ENCODE measurements around the gene SULT1E1.
"Not testable (repeated sequence)": the region's sequence is repeated elsewhere in the genome, so short reads cannot be mapped to it uniquely, and the experiment has no call there.

Gene SULT1E1

DNA sequence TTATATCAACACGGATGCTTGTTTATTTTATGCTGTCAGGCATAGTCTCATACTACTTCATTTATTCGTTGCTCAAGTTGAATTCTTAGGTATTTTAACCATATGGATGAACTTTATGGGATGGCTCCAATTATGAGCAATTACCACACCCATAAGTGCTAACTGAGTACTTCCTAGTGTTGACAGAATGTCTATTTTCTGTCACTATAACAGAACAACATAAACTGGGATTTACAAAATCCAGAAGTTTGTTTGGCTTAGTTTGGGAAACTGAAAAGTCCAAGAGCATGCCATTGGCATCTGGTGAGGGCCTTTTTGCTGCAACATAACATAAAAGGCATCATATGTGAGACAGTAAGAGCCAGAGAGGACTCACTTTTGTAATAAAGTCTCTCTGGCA lies 21.0 kb downstream of the SULT1E1 start:
- no peak for DNase-seq

GRCh38 chr4:69836287-69836686 lies 23.7 kb downstream of the SULT1E1 start:
- no peak for DNase-seq

- no peak for DNase-seq
Measured at GRCh38 chr4:69835766-69836165, 24.2 kb downstream of the SULT1E1 start.

- DNase-seq = no peak
Measured at GRCh38 chr4:69833251-69833650, 26.7 kb downstream of the SULT1E1 start.

DNA sequence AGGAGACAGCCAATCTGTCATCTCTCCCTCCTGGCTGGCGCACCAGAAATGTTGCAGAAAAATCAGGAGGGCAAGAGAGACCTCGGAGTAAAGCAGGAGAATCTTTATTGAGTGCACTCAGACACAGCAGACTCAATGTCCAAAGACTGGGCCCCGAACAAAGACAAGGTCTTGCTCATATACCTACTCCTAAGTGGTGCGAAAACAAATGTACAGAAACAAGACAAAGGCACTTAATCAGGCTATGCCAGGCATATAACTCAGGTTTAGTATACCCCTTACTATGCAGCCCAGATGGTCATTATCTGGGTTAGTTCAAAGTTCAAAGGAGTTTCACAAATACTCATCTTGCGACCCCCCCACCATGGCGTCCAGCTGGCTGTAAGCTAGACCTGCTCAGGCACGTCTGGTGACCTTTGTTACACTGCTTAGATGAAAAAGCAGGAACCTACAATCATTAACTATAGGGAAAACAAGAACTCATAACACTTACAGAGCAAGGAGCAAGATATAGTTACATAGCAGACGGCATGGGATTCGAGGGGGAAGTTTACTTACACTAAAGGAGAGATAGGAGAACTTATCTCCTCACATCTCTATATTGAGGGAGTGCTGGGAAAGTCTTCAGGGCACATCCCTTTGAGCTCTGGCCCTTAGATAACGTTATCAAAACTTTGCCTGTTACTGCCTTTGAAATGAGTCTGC lies 27.5 kb downstream of the SULT1E1 start:
- DNase-seq = no peak

DNA sequence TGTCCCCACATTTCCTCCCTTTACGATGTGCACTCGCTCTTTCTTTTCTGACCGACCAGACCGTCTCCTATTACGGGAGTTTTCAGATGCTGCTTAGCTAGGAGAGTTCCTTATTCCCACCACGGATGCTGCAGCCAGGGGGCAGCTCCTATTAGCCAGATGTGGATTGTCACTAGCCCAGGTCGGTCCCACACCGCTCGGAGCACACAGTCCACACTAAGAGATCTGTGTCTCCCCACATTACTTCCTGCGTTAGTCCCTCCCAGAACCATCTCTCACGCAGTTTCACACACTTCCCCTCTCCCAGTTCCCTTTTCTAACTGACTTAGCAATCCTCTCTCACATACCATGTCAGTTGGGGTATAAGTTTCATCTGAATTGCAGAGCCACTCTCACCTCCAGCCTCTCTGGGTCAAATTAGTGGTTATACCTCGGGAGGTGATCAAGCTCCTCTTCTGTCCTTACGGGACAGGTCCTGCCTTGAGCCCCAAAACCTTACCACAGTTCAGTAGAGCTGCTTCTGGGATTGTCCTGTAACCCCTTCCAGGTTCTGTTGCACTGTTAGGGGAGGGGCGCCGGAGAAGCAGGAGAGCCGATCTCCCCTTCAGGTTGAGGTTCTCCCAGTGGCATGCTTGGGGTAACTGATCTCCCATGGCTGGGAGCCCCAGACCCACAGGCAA lies 28.2 kb downstream of the SULT1E1 start:
- no peak for DNase-seq

GRCh38 chr4:69831270-69831627 lies 28.7 kb downstream of the SULT1E1 start:
- DNase-seq = no peak

- no peak for DNase-seq
Measured at GRCh38 chr4:69830560-69831269, 29.2 kb downstream of the SULT1E1 start.

GRCh38 chr4:69830192-69830559 lies 29.8 kb downstream of the SULT1E1 start:
- DNase-seq = no peak

GRCh38 chr4:69829678-69830077 lies 30.3 kb downstream of the SULT1E1 start:
- DNase-seq = no peak

GRCh38 chr4:69828828-69829227 lies 31.1 kb downstream of the SULT1E1 start:
- DNase-seq = no peak

DNA sequence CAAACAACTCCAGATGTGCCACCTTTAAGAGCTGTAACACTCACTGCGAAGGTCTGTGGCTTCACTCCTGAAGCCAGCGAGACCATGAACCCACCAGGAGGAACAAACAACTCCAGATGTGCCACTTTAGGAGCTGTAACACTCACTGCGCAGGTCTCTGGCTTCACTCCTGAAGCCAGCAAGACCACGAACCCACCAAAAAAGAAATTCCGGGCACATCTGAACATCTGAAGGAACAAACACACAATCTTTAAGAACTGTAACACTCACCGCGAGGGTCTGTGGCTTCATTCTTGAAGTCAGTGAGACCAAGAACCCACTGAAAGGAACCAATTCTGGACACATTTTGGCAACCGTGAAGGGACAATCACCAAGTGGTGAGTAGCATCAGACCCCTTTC lies 34.9 kb downstream of the SULT1E1 start:
- not testable (repeated sequence) for DNase-seq

DNA sequence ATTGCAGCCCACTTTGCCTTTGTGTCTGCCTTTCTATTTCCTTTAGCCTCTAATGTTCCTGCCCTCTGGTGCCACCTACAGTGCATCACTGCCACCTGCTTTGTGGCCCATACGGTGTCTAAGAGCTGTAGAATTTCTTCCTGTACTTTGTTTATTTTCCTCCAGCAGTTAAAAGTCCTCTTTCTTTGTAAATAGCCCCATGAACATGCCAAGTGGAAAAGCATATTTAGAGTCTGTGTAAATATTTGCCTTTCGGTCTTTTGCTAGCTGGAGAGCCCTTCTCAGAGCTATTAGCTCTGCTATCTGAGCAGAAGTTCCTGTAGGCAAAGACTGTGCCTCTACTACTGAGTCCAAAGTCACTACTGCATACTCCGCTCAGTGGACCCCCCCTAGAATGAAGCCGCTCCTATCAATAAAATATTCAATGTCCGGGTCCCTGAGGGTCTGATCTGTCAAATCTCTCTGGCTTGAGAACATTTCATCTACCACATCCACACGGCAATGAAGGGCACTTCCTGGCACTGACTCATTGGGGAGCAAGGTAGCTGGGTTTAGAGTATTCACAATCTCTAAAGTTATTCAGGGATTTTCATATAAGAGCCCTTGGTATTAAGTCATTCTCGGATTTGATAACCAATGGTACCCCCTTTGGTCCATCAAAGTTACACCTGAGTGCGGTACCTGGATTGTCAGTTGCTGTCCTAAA lies 36.3 kb downstream of the SULT1E1 start:
- DNase-seq = peak; percentile 10

DNA sequence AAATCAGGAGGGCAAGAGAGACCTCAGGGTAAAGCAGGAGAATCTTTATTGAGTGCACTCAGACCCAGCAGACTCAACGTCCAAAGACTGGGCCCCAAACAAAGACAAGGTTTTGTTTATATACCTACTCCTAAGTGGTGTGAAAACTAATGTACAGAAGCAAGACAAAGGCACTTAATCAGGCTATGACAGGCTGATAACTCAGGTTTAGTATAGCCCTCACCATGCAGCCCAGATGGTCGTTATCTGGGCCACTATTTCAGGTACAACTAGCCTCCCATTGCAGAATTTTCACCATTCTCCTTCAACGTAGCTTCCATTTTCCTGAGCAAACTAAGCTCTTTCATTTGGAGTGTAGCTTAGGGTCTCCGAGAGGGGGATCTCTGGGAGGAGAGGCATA lies 36.9 kb downstream of the SULT1E1 start:
- no peak for DNase-seq

DNA sequence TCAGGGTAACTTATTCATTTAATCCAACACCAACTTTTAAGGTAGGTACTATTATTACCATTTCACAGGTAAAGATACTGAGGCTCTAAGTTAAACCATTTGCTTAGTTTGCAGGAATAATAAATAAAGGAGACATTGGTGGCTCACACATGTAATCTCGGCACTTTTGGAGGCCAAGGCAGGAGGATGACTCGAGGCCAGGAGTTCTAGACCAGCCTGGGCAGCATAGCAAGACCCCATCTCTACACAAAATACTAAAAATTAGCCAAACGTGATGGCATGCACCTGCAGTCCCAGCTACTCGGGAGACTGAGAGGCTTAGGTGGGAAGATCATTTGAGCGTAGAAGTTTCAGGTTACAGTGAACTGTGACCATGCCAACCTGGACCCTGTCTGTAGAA lies 37.7 kb downstream of the SULT1E1 start:
- no peak for DNase-seq

DNA sequence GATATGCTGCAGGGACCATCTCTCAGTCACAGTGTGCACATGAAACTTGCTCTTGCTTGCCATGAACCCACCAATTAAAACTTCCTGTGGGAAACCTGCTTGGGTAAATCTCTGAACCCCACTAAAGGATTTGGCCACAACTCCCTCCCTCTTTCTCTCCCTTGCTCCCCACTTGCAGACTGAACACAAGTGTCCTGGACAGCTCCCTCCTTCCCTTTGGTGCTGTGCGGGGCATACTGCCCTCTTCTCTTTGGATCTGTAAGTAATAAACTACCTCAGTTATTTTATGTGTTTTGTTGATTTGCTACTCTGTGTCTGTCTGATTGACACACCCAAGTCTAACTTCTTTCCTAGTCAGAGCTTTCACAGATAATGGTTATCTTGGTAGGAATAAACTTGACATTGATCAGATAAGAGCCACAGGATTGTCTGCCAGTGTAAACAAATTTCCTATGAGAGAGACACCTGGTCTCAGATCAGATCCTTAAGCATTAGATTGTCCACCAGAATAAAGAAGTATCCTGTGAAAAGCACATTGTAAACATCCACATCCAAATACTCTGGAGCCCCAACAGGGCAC lies 41.8 kb downstream of the SULT1E1 start:
- DNase-seq = no peak

- no peak for DNase-seq
Measured at GRCh38 chr4:69816236-69816635, 43.7 kb downstream of the SULT1E1 start.

- DNase-seq = no peak
Measured at GRCh38 chr4:69813628-69814027, 46.3 kb downstream of the SULT1E1 start.

GRCh38 chr4:69811166-69811565 lies 48.8 kb downstream of the SULT1E1 start:
- DNase-seq = no peak

DNA sequence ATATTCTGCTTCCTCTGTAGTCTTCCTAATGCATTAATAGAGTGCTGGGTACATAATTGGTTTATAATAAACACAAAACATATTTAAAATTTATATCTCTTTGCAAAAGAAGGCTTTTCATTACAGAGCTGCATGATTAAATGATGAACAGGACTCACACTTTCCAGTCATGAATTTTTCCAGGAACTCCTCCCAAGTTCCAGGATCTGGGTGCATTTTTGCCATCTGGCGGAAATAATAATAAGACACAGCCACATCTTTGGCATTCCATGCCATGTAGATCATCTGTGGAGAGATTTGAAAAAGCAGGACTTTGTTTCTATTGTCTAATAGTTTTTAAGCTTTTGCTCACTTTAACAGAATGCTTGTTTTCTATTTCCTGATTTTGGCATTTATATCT lies 59.3 kb downstream of the SULT1E1 start:
- DNase-seq = no peak

DNA sequence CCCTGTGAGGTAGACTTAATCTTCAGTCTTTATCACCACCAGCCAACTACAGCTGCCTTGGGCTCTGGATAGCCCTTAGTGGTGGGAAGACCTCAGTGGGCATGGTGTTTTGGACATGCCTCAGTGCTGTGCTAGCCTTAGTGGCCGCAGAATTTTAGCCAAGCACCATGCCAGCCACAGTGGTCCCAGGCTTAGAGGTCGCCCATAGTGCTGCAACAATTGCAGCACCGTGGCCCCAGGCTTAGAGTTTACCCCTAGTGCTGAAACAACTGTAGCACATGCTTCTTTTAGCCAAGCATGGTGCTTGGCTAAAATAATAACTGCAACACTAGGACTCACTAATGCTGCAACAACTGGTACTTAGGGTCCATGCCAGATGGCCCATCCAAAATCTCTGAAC lies 60.6 kb downstream of the SULT1E1 start:
- no peak for DNase-seq

DNA sequence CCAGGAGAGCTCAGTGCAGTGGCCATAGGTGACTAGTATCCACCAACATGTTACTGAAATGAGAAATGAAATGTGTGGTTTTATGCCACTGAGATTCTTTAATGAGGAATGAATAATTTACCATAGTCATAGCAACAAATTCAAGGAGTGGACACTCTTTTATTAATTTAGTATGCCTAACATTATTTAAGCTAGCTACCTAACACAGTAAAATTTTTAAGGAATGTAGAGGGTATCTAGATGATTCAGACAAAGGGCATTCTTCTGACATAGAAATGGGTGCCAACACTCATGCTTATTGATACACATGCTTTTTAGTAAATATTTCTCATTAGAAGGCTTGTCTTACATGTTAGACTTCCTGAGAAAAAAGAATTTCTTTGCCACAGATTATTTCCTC lies 66.2 kb downstream of the SULT1E1 start:
- DNase-seq = no peak
